CD4-positive, CD25-positive, alpha-beta regulatory T cell (primary cell): ENCODE data around the gene HRAS. TPM values are rescaled to one million over a fixed set of nuclear protein-coding genes. Genes with fewer than 3 reads are reported as not detected.
A peak's percentile ranks its signal among the peaks of the same experiment; 100 is the strongest.

Experiments used
- ATAC-seq, 2 donors: fragments of 150-1000 bp; cut with Tn5 transposase; one replicate each; pipeline ENCODE4 v1.10.0; 2021; ENCODE audit warnings: low read depth in 2 of 2, moderate number of reproducible peaks in 2 of 2, moderate library complexity in 1 of 2
- DNase-seq, 3 donors: peaks; one replicate each; pipeline versions ENCODE4 v3.0.0 to v3.0.0-alpha.2; 2012 to 2022; ENCODE audit warnings: mixed read lengths in 1 of 3
- H3K27ac ChIP-seq: one replicate; pipeline ENCODE4 v1.7.0; 2013; ENCODE audit warnings: mild to moderate bottlenecking, low read length; ENCODE audit not compliant: insufficient read depth, poor library complexity, severe bottlenecking
- H3K27me3 ChIP-seq: one replicate; pipeline ENCODE4 v1.7.0; 2013; ENCODE audit warnings: low read length; ENCODE audit not compliant: control insufficient read depth, insufficient read depth
- H3K36me3 ChIP-seq: one replicate; pipeline ENCODE4 v1.7.0; 2013; ENCODE audit warnings: mild to moderate bottlenecking, low read length, moderate library complexity; ENCODE audit not compliant: control insufficient read depth, insufficient read depth
- H3K4me1 ChIP-seq: 2 replicates; pipeline ENCODE4 v1.7.0; 2013; ENCODE audit warnings: mild to moderate bottlenecking, low read length; ENCODE audit not compliant: insufficient read depth, control insufficient read depth, poor library complexity, severe bottlenecking
- H3K4me3 ChIP-seq: one replicate; pipeline ENCODE4 v1.7.0; 2013; ENCODE audit warnings: low read depth, mild to moderate bottlenecking, low read length, moderate library complexity
- H3K9me3 ChIP-seq, 2 experiments: 1 replicate in 1 of 2; 2 replicates in 1 of 2; pipeline ENCODE4 v1.7.0; 2013; ENCODE audit warnings: low read length in 2 of 2, mild to moderate bottlenecking in 1 of 2, moderate library complexity in 1 of 2; ENCODE audit not compliant: control insufficient read depth in 2 of 2
- H3K27ac Mint-ChIP-seq, 3 donors: one replicate each; pipeline ENCODE4 v1.8.0; 2020 to 2022; ENCODE audit warnings: mild to moderate bottlenecking in 3 of 3, mixed read lengths in 3 of 3, moderate library complexity in 2 of 3
- H3K27me3 Mint-ChIP-seq: one replicate; pipeline ENCODE4 v1.8.0; 2022; ENCODE audit warnings: mild to moderate bottlenecking, mixed read lengths
- H3K36me3 Mint-ChIP-seq: one replicate; pipeline ENCODE4 v1.8.0; 2020; ENCODE audit warnings: mixed read lengths
- H3K4me1 Mint-ChIP-seq, 4 donors: one replicate each; pipeline ENCODE4 v1.8.0; 2020 to 2022; ENCODE audit warnings: mixed read lengths in 4 of 4, mild to moderate bottlenecking in 1 of 4
- H3K4me3 Mint-ChIP-seq, 4 donors: one replicate each; pipeline ENCODE4 v1.8.0; 2020 to 2022; ENCODE audit warnings: mild to moderate bottlenecking in 4 of 4, mixed read lengths in 4 of 4, moderate library complexity in 3 of 4
- H3K9me3 Mint-ChIP-seq, 7 donors: one replicate each; pipeline ENCODE4 v1.8.0; 2020 to 2022; ENCODE audit warnings: mixed read lengths in 7 of 7, mild to moderate bottlenecking in 3 of 7, moderate library complexity in 2 of 7
- polyA plus RNA-seq, 4 donors: library from polyadenylated mRNA; unstranded; fragments of 300-500 nt; fragmentation: Illumina TruSeq; gene quantifications; one replicate each; pipeline ENCODE4 v1.2.3, GENCODE V29; 2021
- total RNA-seq: library from RNA; stranded (reverse); gene quantifications from one replicate; pipeline ENCODE4 v1.2.3, GENCODE V29; 2022

The HRAS gene
- total RNA-seq = 35.0 TPM
- 10 to 100 TPM; 15.9 to 35.2 (median 21.1) TPM for polyA plus RNA-seq

- Mint-ChIP-seq H3K27ac (peak within 1 kb of the TSS; percentile 81 to 98 (median 95)), H3K4me3 (peak within 1 kb of the TSS; percentile 93 to 97 (median 96)), H3K9me3 (no peaks in the 10 kb centered on the region), H3K4me1 (peaks cover 0 to 26% (median 11%) of the 10 kb centered on the region in 4 donors), H3K36me3 (no peaks in the 10 kb centered on the region), H3K27me3 (no peaks in the 10 kb centered on the region)
- H3K4me3 ChIP-seq = peak within 1 kb of the TSS; percentile 57
- H3K36me3 ChIP-seq = peaks cover 8% of the 10 kb centered on the region
- H3K27me3 ChIP-seq = no peaks in the 10 kb centered on the region
- peak within 1 kb of the TSS; percentile 90 for H3K27ac ChIP-seq
- peak; percentile 86 for ATAC-seq
- H3K9me3 ChIP-seq = no peaks in the 10 kb centered on the region
- peak; percentile 93 to 96 (median 96) for DNase-seq
- peaks cover 44% of the 10 kb centered on the region for H3K4me1 ChIP-seq
Measured at GRCh38 chr11:535519-536454, at the start of gene HRAS. Gene HRAS (minus strand): TSS chr11:535576.

- ATAC-seq (no peak), DNase-seq (no peak)
- H3K4me3 ChIP-seq = no peak overlapping the region
- Mint-ChIP-seq H3K27me3 (no peaks in the 10 kb centered on the region), H3K36me3 (peaks cover 18% of the 10 kb centered on the region), H3K4me3 (no peak overlapping the region), H3K4me1 (peaks cover 0 to 39% (median 17%) of the 10 kb centered on the region in 4 donors), H3K9me3 (peaks cover 0 to 2% (median 0%) of the 10 kb centered on the region in 7 donors), H3K27ac (no peak overlapping the region)
- H3K27ac ChIP-seq = no peak overlapping the region
- peaks cover 22% of the 10 kb centered on the region for H3K4me1 ChIP-seq
- H3K9me3 ChIP-seq = no peaks in the 10 kb centered on the region
- no peaks in the 10 kb centered on the region for H3K27me3 ChIP-seq
- H3K36me3 ChIP-seq = peaks cover 59% of the 10 kb centered on the region
Measured at GRCh38 chr11:584287-584686, 48.9 kb upstream of the HRAS start.

GRCh38 chr11:581752-582151 is 46.4 kb upstream of the HRAS start:
- DNase-seq (no peak), ATAC-seq (no peak)
- H3K27me3 ChIP-seq = no peaks in the 10 kb centered on the region
- Mint-ChIP-seq H3K27ac (no peak overlapping the region), H3K4me3 (peak overlapping the region in 1 of 4 donors; percentile 52), H3K9me3 (peaks cover 0 to 2% (median 0%) of the 10 kb centered on the region in 7 donors), H3K36me3 (peaks cover 5% of the 10 kb centered on the region), H3K4me1 (peaks cover 0 to 46% (median 9%) of the 10 kb centered on the region in 4 donors), H3K27me3 (no peaks in the 10 kb centered on the region)
- peaks cover 38% of the 10 kb centered on the region for H3K36me3 ChIP-seq
- H3K27ac ChIP-seq = no peak overlapping the region
- peaks cover 31% of the 10 kb centered on the region for H3K4me1 ChIP-seq
- no peak overlapping the region for H3K4me3 ChIP-seq
- H3K9me3 ChIP-seq = no peaks in the 10 kb centered on the region

GRCh38 chr11:581342-581741 is 46.0 kb upstream of the HRAS start:
- no peak for ATAC-seq
- H3K27ac Mint-ChIP-seq = no peak overlapping the region
- H3K4me3 ChIP-seq = no peak overlapping the region
- H3K36me3 ChIP-seq = peaks cover 34% of the 10 kb centered on the region
- peaks cover 3% of the 10 kb centered on the region for H3K36me3 Mint-ChIP-seq
- peaks cover 0 to 2% (median 0%) of the 10 kb centered on the region in 7 donors for H3K9me3 Mint-ChIP-seq
- H3K27ac ChIP-seq = no peak overlapping the region
- no peaks in the 10 kb centered on the region for H3K27me3 Mint-ChIP-seq
- peak overlapping the region in 2 of 4 donors; percentile 52 to 62 for H3K4me3 Mint-ChIP-seq
- no peaks in the 10 kb centered on the region for H3K27me3 ChIP-seq
- no peaks in the 10 kb centered on the region for H3K9me3 ChIP-seq
- peaks cover 0 to 44% (median 9%) of the 10 kb centered on the region in 4 donors for H3K4me1 Mint-ChIP-seq
- peaks cover 31% of the 10 kb centered on the region for H3K4me1 ChIP-seq
- DNase-seq = no peak

- no peaks in the 10 kb centered on the region for H3K27me3 ChIP-seq
- DNase-seq (no peak), ATAC-seq (no peak)
- Mint-ChIP-seq H3K4me3 (peak overlapping the region in 3 of 4 donors; percentile 32 to 79 (median 53)), H3K27ac (no peak overlapping the region), H3K4me1 (peaks cover 0 to 45% (median 11%) of the 10 kb centered on the region in 4 donors), H3K9me3 (peaks cover 0 to 3% (median 0%) of the 10 kb centered on the region in 7 donors), H3K36me3 (no peaks in the 10 kb centered on the region), H3K27me3 (peaks cover 2% of the 10 kb centered on the region)
- H3K36me3 ChIP-seq = peaks cover 30% of the 10 kb centered on the region
- H3K4me1 ChIP-seq = peaks cover 37% of the 10 kb centered on the region
- H3K4me3 ChIP-seq = no peak overlapping the region
- no peaks in the 10 kb centered on the region for H3K9me3 ChIP-seq
- H3K27ac ChIP-seq = no peak overlapping the region
Measured at GRCh38 chr11:579830-580601, 44.6 kb upstream of the HRAS start.

GRCh38 chr11:578276-579035 is 43.1 kb upstream of the HRAS start:
- ATAC-seq (no peak), DNase-seq (no peak)
- peaks cover 0 to 2% (median 0%) of the 10 kb centered on the region in 7 donors for H3K9me3 Mint-ChIP-seq
- peaks cover 48% of the 10 kb centered on the region for H3K4me1 ChIP-seq
- H3K4me3 ChIP-seq = peak overlapping the region; percentile 83
- no peak overlapping the region for H3K27ac Mint-ChIP-seq
- peaks cover 18% of the 10 kb centered on the region for H3K36me3 ChIP-seq
- peak overlapping the region; percentile 79 to 91 (median 86) for H3K4me3 Mint-ChIP-seq
- H3K27me3 Mint-ChIP-seq = peaks cover 5% of the 10 kb centered on the region
- no peaks in the 10 kb centered on the region for H3K27me3 ChIP-seq
- no peaks in the 10 kb centered on the region for H3K9me3 ChIP-seq
- H3K4me1 Mint-ChIP-seq = peaks cover 4 to 57% (median 21%) of the 10 kb centered on the region in 4 donors
- no peaks in the 10 kb centered on the region for H3K36me3 Mint-ChIP-seq
- no peak overlapping the region for H3K27ac ChIP-seq

GRCh38 chr11:577611-577894 is 42.2 kb upstream of the HRAS start:
- H3K4me3 Mint-ChIP-seq = peak overlapping the region; percentile 86 to 91 (median 88)
- H3K27me3 Mint-ChIP-seq = peaks cover 5% of the 10 kb centered on the region
- peak overlapping the region; percentile 68 to 74 (median 71) for H3K27ac Mint-ChIP-seq
- peaks cover 11% of the 10 kb centered on the region for H3K36me3 ChIP-seq
- H3K27me3 ChIP-seq = no peaks in the 10 kb centered on the region
- no peaks in the 10 kb centered on the region for H3K9me3 ChIP-seq
- H3K36me3 Mint-ChIP-seq = no peaks in the 10 kb centered on the region
- peaks cover 0 to 2% (median 0%) of the 10 kb centered on the region in 7 donors for H3K9me3 Mint-ChIP-seq
- H3K4me1 Mint-ChIP-seq = peaks cover 4 to 60% (median 21%) of the 10 kb centered on the region in 4 donors
- H3K4me1 ChIP-seq = peaks cover 48% of the 10 kb centered on the region
- no peak overlapping the region for H3K27ac ChIP-seq
- no peak for DNase-seq
- no peak for ATAC-seq
- H3K4me3 ChIP-seq = peak overlapping the region; percentile 83
